Measurements from ENCODE around the gene ZNF689. TPM values are rescaled to one million over a fixed set of nuclear protein-coding genes. Genes with fewer than 3 reads are reported as not detected.
A peak's percentile ranks its signal among the peaks of the same experiment; 100 is the strongest.

Gene ZNF689
- total and polyA plus RNA-seq, 2 of the 13 experiments (the other 11 are each of a cell fraction or from before 2014, with no cell fraction given): 9.7 to 19.5 TPM

DNA sequence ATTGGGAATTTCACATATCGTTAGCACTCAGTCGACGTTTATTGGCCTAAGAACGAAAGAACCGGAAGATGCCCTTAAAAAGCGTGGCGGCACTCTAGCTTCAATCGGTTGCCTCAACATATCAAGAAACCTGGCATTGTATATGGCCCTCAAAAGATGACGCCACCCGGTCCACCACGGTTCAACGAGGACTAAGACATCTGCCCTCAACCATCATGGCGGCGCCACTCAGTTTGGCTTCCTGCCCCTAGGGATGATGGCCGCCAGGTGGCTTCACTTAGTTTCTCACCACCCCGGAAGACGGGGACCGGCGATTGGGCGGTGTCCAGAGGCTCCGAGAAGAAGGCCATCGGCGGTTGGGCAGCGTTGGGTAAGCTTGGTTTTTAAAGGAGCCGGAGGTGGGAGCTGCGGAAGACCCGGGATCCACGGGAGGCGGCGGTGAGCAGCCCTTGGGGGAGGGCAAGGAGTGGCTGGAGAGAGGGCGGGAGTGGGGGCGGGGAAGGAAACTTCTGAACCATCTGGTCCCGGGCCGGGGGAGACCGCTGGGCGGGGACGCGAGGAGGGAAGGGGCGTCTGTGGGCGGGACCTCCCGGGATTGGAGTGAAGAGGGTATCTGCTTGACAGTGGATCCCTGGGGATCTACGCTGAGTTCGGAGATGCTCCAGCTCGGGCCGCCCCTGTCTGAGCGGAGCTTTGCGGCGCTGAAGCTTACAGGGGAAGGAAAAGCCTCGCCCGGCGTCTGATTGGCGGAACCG is 40.4 kb upstream of the ZNF689 start, which contains the start of gene PRR14 (continued):
- TF ChIP-seq HNF4G (IDR thresholded peaks at IDR 0.05; ENCODE audit: borderline replicate concordance, low read depth, low read length) (no peak), HNF4G (CRISPR knock-in tag; IDR thresholded peaks at IDR 0.05; ENCODE audit: borderline replicate concordance, low read depth) (no peak), SPEN (CRISPR knock-in tag; IDR thresholded peaks at IDR 0.05; ENCODE audit: low read depth) (peak; percentile 83), PHF21A (CRISPR knock-in tag; IDR thresholded peaks at IDR 0.05) (no peak; the same call in 1 of the 2 replicates), ZMYM2 (CRISPR knock-in tag; IDR thresholded peaks at IDR 0.05) (no peak), ZNF879 (CRISPR knock-in tag; IDR thresholded peaks at IDR 0.05) (no peak), NKX3-1 (CRISPR knock-in tag; IDR thresholded peaks at IDR 0.05) (no peak; the same call in 1 of the 2 replicates), DMAP1 (CRISPR knock-in tag; IDR thresholded peaks at IDR 0.05) (0 out of 2 replicates have a peak, but pooled peaks have one; percentile 10), ERF (CRISPR knock-in tag; IDR thresholded peaks at IDR 0.05) (peak; percentile 40; the same call in 1 of the 2 replicates), ZFP36 (IDR thresholded peaks at IDR 0.05; ENCODE audit: borderline replicate concordance, low read depth, low read length, partially characterized antibody) (no peak), ZNF333 (CRISPR knock-in tag; IDR thresholded peaks at IDR 0.05; ENCODE audit: borderline replicate concordance) (no peak), BORCS8-MEF2B (CRISPR knock-in tag; IDR thresholded peaks at IDR 0.05) (no peak), ZNF484 (CRISPR knock-in tag; IDR thresholded peaks at IDR 0.05; ENCODE audit: borderline replicate concordance, low read depth) (no peak), ZNF703 (CRISPR knock-in tag; IDR thresholded peaks at IDR 0.05; ENCODE audit: borderline replicate concordance) (no peak), ETV6 (CRISPR knock-in tag; conservative IDR thresholded peaks at IDR 0.05) (no peak)
- TF ChIP-seq, protein P1, sequence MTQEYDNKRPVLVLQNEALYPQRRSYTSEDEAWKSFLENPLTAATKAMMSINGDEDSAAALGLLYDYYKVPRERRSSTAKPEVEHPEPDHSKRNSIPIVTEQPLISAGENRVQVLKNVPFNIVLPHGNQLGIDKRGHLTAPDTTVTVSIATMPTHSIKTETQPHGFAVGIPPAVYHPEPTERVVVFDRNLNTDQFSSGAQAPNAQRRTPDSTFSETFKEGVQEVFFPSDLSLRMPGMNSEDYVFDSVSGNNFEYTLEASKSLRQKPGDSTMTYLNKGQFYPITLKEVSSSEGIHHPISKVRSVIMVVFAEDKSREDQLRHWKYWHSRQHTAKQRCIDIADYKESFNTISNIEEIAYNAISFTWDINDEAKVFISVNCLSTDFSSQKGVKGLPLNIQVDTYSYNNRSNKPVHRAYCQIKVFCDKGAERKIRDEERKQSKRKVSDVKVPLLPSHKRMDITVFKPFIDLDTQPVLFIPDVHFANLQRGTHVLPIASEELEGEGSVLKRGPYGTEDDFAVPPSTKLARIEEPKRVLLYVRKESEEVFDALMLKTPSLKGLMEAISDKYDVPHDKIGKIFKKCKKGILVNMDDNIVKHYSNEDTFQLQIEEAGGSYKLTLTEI (CRISPR knock-in tag; conservative IDR thresholded peaks at IDR 0.05): no peak
- TF ChIP-seq, protein P2, sequence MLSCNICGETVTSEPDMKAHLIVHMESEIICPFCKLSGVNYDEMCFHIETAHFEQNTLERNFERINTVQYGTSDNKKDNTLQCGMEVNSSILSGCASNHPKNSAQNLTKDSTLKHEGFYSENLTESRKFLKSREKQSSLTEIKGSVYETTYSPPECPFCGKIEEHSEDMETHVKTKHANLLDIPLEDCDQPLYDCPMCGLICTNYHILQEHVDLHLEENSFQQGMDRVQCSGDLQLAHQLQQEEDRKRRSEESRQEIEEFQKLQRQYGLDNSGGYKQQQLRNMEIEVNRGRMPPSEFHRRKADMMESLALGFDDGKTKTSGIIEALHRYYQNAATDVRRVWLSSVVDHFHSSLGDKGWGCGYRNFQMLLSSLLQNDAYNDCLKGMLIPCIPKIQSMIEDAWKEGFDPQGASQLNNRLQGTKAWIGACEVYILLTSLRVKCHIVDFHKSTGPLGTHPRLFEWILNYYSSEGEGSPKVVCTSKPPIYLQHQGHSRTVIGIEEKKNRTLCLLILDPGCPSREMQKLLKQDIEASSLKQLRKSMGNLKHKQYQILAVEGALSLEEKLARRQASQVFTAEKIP (CRISPR knock-in tag; IDR thresholded peaks at IDR 0.05; ENCODE audit: borderline replicate concordance): no peak
- TF ChIP-seq, protein P3, sequence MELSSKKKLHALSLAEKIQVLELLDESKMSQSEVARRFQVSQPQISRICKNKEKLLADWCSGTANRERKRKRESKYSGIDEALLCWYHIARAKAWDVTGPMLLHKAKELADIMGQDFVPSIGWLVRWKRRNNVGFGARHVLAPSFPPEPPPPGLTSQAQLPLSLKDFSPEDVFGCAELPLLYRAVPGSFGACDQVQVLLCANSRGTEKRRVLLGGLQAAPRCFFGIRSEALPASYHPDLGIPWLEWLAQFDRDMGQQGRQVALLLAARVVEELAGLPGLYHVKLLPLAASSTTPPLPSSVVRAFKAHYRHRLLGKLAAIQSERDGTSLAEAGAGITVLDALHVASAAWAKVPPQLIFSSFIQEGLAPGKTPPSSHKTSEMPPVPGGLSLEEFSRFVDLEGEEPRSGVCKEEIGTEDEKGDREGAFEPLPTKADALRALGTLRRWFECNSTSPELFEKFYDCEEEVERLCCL (CRISPR knock-in tag; IDR thresholded peaks at IDR 0.05; ENCODE audit: borderline replicate concordance): no peak
- TF ChIP-seq, protein P4, sequence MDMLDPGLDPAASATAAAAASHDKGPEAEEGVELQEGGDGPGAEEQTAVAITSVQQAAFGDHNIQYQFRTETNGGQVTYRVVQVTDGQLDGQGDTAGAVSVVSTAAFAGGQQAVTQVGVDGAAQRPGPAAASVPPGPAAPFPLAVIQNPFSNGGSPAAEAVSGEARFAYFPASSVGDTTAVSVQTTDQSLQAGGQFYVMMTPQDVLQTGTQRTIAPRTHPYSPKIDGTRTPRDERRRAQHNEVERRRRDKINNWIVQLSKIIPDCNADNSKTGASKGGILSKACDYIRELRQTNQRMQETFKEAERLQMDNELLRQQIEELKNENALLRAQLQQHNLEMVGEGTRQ (IDR thresholded peaks at IDR 0.05; ENCODE audit: low read depth, low read length): no peak
- TF ChIP-seq, protein P4 (CRISPR knock-in tag; IDR thresholded peaks at IDR 0.05; ENCODE audit: borderline replicate concordance): no peak

All from HepG2 (cell line).